Stimulated activated CD4-positive, alpha-beta T cell treated with anti-CD3 and anti-CD28 coated beads, TNF-alpha, amount 100 ng/mL, for 48 hours (primary cell): ENCODE results near the gene ZBTB11.
A peak's percentile ranks its signal among the peaks of the same experiment; 100 is the strongest.
"Not testable (repeated sequence)": the region's sequence is repeated elsewhere in the genome, so short reads cannot be mapped to it uniquely, and the experiment has no call there.

Source experiments
- DNase-seq, 3 donors: peaks; one replicate each; pipeline ENCODE4 v3.0.0-alpha.2; 2020; ENCODE audit warnings: low read depth in 3 of 3

Gene ZBTB11

DNA sequence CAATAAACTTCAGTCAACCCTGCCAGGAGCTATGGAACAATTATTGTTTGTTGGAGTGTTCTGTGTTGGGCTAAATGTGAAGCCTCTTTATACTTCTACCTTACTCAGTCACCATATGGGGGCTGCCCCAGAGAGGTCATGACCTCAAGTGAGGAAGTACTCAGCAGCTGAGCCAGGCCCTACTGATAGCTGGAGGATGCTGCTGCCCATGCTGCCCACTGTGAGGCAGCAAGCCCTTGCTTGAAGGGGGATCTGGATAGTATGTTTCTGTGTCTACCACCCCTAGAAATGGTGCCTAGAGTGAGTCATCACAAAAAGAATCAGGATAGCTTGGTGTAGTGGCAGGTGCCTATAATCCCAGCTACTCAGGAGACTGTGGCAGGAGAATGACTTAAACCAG, 14.0 kb upstream of the ZBTB11 start:
- DNase-seq: no peak

DNA sequence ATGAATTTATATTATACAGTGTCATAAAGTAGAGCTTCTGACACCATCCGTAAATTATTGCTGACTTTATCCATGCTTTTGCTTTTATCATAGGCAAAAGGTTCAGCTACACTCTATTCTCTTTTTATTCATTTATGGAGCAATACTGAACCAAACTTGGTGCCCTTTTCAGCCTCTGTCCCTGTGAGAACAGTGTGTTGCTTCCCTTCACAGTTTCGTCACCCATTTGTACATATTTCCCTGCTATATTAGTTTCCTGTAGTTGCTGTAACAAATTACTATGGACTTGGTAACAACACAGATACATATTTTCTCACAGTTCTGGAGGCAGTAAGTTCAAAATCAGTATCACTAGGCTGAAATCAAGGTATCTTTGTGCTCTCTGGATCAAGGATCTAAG, 12.4 kb upstream of the ZBTB11 start:
- no peak for DNase-seq

DNA sequence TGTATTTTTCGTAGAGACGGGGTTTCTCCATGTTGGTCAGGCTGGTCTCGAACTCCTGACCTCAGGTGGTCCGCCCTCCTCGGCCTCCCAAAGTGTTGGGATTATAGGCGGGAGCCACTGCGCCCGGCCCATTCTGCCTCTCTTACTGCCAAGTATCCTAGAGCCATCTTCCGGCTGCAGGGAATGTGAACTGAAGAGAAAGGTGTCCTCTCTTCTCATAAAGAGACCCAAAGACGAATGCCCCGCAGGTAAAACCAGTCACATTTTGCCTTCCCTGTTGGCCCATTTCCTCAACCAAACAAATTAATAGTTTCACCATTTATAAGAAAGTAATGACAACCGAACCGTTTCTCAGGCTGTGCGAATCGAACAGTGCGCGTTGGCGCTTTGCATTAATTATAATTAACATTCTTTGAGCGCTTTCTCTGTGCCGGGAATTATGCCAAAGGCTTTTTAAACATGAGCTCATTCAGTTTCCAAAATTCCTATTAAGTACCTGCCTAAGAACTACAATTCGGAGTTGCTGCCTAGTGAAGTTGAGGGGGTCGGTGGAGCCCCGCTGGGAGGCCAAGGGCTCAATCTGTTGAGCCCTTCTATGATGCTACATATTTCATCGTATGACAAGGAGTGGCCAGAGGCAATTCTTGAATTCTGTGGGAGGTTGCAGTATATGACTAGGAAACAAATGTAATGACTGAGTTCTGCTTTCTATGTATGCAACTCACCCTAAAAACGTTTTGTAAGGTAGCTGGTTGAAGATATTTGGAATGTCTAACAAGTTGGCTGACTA, 10.4 kb upstream of the ZBTB11 start:
- DNase-seq: no peak

DNA sequence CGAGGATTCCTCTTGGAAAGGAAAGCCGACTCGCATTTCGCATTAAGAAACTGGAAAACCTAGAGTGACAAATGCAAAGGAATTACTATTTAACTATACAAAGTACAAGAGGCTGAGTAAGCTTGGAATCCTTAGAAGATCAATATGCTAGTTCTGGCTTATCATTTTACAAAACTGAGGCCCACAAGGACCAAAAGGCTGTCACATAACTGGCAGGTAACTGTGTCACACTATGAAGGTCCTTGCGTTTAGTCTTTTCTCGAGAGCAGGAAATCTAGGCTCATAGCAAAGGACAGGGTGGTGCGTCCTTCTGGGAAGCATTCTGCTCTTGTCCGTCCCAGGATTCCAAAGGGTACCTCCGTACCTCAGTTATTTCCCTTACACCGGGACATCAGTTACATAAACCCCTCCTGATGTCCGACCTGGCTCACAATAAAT, 9.0 kb upstream of the ZBTB11 start:
- DNase-seq: no peak

DNA sequence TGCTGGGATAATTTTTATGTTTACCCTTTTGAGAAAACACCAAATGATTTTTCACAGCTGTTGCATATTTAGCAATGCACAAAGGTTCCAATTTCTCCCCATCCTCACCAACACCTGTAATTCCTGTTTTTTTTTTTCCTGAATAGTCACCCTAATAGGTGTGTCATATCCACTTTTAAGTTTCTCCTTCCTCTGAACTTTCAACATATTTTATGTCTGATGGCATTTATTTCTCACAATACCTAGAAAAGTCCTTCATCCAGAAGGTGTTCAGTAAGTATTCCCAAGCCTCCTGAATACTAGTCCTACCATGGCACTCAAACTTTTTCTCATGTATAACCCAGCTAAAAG, 8.1 kb upstream of the ZBTB11 start:
- DNase-seq: no peak

DNA sequence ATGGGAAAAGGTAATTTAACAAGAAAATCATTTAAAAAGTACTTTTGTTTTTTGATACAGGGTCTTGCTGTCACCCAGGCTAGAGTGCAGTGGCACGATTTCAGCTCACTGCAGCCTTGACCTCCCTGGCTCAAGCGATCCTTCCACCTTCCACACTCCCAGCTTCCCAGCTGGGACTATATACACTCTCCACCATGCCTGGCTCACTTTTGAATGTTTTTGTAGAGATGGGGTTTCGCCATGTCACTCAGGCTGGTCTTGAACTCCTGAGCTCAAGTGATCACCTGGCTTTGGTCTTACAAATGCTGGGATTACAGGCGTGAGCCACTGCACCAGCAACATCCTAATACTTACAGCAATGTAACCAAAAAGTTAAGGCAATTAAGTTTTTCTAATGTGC, 3.5 kb upstream of the ZBTB11 start:
- no peak for DNase-seq

DNA sequence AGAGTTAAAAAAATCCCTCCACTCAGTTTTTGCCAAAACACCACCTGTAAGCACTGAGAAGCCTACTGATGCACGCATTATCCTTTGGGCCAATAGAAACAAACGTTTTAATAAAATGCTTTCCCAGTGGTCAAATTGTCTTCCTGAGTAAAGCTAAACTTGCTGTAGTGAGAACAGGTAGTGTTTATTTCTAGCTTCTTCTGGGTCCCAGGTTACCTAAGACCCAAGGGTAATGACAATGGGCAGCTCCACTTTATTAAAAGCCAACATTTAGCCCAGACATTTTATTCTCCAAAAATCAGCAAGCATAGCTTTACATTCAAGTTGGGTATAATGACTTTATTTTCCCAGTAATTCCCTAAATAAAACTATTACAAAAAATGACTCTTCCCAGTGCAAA, 1.9 kb upstream of the ZBTB11 start:
- not testable (repeated sequence) for DNase-seq

DNA sequence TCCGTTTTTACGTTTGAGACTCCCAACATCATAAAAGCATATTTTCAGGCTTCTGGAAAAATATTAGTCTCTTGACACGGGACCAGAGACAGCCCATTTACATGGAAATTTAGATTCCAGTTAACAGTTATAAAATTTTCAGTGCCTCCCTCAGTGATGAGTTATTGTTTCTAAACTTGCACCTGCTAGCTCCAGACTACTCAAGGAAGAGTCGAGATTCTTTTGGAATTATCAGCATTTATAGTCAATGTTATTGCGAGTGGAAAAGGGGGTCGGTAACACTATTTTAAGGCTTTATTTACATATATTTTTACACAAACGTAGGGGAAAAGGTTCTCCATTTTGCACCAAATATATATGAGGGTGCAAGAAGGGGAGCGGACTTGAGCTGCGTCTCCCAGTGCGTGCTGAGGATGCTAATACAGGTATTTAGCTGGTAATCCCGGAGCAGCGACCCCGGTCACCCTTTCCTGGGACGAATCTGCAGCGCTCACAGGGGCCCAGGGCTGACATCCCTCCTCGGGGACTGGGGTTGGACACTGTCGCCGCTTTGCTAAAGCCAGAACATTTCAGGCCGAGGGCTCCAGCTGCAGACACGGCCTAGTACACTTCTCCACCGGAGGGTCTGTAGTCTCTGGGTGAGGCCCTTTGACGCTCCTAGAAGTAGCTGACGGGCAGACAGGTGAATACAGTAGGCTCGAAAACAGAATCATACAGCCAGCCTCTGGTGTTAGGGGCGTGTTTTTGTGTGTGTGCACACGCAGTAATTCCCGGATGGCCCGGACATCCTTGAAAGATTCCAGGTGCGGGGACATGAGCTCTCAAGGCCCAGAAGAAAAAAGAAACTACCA, 729 bp upstream of the ZBTB11 start:
- DNase-seq: no peak

DNA sequence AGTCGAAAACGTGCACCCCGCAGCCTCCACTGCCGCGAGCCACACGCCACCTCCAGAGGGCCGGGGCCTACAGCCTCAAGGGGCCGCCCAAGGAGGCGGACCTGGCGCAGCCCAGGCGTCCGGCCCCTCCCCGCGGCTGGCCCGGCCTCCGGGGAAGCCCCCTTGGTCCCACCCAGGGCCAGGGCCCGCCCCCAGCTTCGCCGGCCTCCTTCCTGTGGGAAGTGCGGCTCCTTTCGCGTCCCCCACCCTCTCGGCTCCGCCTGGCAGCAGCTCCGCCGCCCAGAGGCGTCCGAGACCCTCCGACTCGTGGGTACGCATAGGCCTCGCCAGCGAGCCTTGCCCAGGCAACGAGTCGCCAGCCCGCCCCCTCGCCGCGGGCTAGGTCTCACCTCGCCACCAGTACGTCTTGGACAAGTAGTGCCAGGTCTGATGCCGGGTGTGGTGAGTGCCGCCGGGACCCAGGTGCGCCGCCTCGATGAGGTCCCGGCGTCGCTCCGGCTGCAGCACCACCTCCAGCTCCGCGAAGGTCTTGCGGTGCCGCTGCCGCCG, 642 bp downstream of the ZBTB11 start:
- DNase-seq: peak; percentile 91 to 94 (median 93)

DNA sequence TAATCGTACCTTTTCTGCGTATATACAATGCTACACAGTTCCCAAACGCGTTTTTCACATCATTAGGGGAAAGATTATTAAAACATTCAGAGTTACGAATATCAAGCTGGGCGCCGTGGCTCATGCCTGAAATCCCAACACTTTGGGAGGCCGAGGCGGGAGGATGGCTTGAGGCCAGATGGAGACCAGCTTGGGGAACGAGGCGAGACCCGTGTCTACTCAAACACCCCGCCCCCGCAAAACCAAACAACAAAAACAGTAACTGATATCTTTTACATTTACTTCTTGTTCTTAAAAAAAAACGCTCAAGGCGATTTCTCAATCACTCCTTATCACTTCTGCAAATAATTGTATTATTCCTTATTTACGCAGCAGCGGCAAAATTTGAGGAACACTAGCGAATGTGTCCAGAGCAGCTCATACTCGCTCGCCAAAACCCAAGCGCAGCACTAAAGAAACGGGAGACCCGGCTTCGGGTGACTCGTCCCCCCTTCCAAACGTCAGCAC, 1.2 kb downstream of the ZBTB11 start:
- DNase-seq: no peak

DNA sequence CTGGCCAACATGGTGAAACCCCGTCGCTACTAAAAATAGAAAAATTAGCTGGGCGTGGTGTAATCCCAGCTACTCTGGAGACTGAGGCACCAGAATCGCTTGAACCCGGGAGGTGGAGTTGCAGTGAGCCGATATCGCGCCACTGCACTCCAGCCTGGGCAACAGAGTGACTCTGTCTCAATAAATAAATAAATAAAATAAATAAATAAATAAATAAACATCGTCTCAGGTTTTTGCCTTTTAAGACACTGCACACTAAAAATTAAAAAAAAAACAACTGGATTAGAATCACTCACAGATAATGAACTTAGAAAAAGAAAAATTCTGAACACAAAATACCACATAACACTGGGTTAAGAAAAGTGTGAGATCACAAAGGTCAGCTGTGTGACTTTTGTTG, 2.4 kb downstream of the ZBTB11 start:
- no peak for DNase-seq

DNA sequence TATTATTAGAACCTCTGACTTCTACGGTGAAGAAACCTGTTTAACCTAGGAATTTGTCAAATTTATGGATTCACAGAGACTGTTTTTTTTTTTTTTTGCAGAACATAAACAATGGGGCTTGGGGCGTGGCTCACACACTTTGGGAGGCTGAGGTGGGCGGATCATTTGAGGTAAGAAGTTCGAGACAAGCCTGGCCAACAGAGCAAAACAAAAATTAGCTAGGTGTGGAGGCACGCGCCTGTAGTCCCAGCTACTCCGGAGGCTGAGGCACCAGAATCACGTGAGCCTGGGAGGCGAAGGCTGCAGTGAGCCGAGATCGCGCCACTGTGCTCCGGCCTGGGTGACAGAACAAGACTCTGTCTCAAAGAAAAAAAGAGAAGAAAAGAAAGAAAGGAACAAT, 3.0 kb downstream of the ZBTB11 start:
- no peak for DNase-seq

DNA sequence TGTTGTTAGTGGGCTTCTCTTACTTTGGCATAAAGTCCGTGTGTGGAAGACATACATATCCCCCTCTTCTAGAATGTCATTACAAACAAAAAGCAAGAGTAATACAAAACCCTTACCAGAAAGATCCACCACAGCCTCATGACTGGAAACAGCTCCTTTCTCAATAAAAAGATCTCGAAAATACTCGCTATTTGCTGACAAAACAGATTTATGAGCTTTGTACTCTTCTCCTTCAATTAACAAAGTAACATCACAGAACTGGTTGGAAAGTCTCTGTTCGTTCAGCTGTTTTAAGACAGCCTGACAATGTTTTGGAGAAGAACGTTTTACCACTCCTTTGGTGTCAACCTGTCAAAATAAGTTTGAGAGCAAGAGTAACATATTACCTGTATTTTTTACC, 5.9 kb downstream of the ZBTB11 start:
- DNase-seq: no peak

DNA sequence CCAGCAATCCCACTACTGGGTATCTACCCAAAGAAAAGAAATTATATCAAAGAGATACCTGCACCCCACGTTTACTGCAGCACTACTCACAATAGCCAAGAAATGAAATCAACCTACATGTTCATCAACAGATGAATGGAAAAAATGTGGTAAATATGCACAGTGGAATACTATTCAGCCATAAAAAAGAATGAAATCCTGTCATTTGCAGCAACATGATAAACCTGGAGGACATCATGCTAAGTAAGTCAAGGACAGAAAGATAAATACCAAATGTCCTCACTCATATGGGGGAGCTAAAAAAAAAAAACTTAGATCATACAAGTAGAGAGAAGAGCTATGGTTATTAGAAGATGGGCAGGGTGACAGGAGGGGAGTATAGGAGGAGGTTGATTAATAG, 9.1 kb downstream of the ZBTB11 start:
- no peak for DNase-seq

DNA sequence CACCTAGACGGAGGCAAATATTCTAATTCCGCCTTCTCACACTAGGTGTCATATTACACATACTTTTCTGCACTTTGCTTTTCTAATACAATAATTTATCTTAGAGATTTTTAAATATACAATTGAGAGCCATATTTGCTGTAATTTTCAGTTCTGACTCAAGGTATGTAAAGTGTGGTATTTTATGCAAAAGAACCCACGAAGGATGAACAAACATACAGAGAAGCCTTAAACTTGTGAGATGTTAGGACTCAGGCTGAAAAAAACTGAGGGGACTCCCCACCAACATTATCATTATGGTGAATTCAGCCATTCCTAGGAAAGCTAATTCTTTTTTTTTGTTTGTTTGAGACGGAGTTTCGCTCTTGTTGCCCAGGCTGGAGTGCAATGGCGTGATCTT, 9.6 kb downstream of the ZBTB11 start:
- DNase-seq: no peak

DNA sequence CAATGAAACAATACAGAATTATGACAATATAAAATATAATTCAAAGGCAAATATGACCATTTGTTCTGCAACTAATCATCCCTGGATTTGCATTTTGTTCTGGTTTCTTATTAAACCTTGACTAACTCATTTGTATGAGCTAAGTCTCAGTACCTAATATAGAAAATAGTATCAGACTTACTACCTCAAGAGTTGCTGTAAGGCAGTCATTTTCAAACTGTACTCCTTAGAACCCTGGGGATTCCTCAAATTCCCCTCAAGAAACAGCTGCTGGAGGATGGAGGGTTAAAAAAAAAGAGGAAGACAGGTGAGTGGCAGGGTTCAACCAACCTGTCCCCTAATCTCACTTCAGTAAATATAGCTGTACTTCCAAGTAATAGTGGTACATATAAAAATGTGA, 11.1 kb downstream of the ZBTB11 start:
- no peak for DNase-seq

DNA sequence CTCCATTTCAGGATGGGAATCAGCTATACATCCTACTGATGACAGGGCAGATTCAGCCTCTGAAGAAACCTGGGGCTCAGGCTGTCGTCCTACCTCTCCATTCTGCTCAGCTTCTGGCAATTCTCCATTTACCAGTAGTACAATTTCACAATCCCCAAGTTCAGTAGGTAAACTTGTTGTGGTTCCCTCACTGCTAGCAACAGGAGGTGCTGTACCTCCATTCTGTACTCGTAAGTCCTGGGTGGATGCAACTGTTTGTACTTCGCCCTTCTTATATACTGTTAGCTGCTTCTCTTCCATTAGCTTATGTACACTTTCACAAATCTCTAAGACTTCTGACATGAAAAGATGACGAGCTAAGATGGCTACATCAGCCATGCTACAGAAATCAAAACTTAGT, 11.6 kb downstream of the ZBTB11 start:
- DNase-seq: no peak

DNA sequence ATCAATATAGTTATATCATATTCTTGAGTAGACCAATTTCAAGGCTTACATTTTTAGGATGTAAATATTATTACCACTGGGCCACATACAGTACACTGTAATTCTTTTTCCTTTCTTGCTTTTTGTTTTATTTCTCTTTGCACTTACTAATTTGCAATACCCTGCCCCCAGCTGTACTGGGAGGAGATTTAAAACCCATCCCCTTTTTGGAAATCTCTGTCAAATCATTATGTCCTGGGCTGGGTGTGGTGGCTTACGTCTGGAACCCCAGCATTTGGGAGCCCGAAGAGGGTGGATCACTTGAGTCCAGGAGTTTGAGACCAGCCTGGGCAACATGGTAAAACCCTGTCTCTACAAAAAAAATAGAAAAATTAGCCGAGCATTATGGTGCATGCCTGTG, 16.2 kb downstream of the ZBTB11 start:
- DNase-seq: no peak

DNA sequence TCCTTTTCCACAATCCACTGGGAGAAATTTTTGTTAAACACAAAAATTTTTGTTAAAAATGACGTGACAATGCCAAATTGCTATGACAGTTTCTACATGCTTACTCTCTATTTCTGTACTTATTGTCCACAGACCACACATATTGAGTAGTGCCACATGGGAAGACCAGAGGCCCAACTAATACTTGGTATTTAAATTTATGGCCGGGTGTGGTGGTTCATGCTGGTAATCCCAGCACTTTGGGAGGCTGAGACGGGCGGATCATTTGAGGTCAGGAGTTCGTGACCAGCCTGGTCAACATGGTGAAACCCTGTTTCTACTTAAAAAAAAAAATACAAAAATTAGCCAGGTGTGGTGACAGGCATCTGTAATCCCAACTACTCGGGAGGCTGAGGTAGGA, 20.3 kb downstream of the ZBTB11 start:
- no peak for DNase-seq

DNA sequence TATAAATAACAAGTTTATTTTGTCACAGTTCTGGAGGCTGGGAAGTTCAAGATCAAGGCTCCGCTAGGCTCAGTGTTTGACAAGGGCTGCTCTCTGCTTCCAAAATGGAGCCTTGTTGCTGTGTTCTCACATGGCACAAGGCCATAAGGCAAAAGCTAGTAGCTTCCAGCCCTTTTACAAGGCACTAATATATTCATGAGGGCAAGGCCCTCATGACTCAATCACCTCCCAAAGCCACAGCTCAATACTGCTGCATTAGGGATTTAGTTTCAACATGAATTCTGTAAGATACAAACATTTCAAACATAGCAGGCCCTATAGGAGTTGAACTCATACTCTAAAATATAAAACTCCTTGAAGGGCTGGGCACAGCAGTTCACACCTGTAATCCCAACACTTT, 30.2 kb downstream of the ZBTB11 start:
- no peak for DNase-seq

DNA sequence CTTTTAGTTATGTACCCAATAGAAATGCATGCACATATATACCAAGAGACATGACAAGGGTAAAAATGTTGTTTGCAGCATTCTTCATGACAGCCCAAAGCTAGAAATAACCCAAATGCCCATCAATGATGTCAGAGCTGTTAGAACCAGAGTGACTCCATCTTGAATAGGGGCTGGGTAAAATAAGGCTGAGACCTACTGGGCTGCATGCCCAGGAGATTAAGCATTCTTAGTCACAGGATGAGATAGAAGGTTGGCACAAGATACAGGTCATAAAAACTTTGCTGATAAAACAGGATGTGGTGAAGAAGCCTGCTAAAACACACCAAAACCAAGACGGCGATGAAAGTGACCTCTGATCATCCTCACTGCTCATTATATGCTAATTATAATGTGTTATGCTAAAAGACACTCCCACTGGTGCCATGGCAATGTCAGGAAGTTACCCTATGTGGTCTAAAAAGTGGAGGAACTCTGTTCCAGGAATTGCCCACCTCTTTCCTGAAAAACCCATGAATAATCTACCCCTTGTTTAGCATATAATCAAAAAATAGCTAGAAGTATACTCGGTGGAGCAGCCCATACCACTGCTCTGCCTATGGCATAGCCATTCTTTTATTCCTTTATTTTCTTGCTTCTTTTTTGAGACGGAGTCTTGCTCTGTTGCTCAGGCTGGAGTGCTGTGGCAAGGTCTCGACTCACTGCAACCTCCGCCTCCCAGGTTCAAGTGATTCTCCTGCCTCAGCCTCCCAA, 32.9 kb downstream of the ZBTB11 start:
- peak; percentile 8 to 26 (median 18) for DNase-seq
